Lower lobe of right lung (tissue), 2 donors: ENCODE measurements around the gene COPS3. TPM values are rescaled to one million over a fixed set of nuclear protein-coding genes. Genes with fewer than 3 reads are reported as not detected.

Source experiments
- ATAC-seq, 2 donors: fragments of 200-7000 bp; cut with Tn5 transposase; one replicate each; pipeline ENCODE4 v1.9.1; 2020 to 2022; ENCODE audit warnings: mild to moderate bottlenecking in 2 of 2, moderate library complexity in 2 of 2
- DNase-seq: peaks from one replicate; pipeline ENCODE4 v3.0.0-alpha.2; 2020
- H3K27ac ChIP-seq: fragments of 200-600 bp; one replicate; pipeline ENCODE4 v1.8.0; 2022
- H3K27me3 ChIP-seq: fragments of 200-600 bp; one replicate; pipeline ENCODE4 v1.8.0; 2022; ENCODE audit warnings: low read depth
- H3K36me3 ChIP-seq: fragments of 200-600 bp; one replicate; pipeline ENCODE4 v1.8.0; 2022; ENCODE audit warnings: mild to moderate bottlenecking
- H3K4me1 ChIP-seq: fragments of 200-600 bp; one replicate; pipeline ENCODE4 v1.8.0; 2022
- H3K4me3 ChIP-seq: fragments of 200-600 bp; one replicate; pipeline ENCODE4 v1.8.0; 2022; ENCODE audit warnings: mild to moderate bottlenecking
- H3K9me3 ChIP-seq: fragments of 200-600 bp; one replicate; pipeline ENCODE4 v1.8.0; 2022
- intact Hi-C: fragments of 100-400 bp; cut with DNase I; formaldehyde crosslinking; loops from one replicate; pipeline ENCODE4 v1.11.0; 2022
- total RNA-seq: library from RNA; stranded (reverse); fragmentation: NEBNext Ultra II Directional; extraction: Animal tissue kit (Norgen Biotek cat#: 25700); gene quantifications from one replicate; pipeline ENCODE4 v1.2.1, GENCODE V29; 2021
- TF ChIP-seq, protein P1 (sequence below): fragments of 200-600 bp; IDR thresholded peaks from one replicate; pipeline ENCODE4 v1.8.0; 2022; ENCODE audit warnings: antibody characterized with exemption, mild to moderate bottlenecking
- donor health status: DM: no; HTN: yes; CAD: no; lungs with severe emphysema.

COPS3 gene
- total RNA-seq, 1 donor from 2014 or later = 50.1 TPM

DNA sequence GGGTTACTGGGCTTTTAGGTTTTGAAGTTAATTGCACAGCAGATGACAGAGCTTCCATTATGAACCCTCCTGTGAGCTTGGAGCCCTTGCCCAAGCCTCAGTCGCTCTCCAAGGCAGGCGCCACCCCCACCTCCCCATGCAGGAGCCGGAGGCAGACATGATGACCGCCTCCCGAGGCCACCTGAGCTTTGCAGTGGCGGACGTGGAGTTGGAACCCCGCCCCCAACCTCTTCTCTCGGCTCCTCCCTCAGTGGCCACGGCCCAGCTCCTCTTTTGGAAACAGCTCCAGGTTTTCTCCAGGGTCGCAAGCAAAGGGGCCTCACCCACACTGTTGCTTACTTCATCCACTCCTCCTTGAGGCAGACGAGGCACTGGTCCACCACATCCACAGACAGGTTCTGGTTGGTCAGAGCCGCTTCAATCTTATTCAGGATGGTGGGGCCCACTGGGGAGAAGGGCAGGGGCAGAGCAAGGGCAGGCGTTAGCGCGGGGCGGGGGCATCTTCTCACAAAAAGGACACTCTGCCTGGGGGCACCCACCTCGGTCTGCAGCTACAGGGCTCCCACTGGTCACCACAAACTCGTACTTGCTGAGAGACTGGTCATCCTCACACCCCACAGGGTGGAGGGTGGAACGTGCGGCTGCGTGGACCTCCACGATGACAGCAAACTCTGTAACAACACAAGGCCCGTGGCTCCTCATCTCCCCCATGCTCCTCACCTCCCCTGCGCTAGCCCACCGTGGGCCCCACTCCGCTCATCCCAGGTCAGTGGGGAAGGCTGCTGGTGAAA is 66.2 kb downstream of the COPS3 start:
- Histone ChIP-seq H3K36me3 (peaks cover 94% of the 10 kb centered on the region), H3K27me3 (no peaks in the 10 kb centered on the region), H3K4me3 (no peak overlapping the region), H3K9me3 (no peaks in the 10 kb centered on the region), H3K4me1 (no peaks in the 10 kb centered on the region), H3K27ac (no peak overlapping the region)
- intact Hi-C loops = no loop called here
- DNase-seq (no peak), ATAC-seq (no peak)
- TF ChIP-seq, protein P1, sequence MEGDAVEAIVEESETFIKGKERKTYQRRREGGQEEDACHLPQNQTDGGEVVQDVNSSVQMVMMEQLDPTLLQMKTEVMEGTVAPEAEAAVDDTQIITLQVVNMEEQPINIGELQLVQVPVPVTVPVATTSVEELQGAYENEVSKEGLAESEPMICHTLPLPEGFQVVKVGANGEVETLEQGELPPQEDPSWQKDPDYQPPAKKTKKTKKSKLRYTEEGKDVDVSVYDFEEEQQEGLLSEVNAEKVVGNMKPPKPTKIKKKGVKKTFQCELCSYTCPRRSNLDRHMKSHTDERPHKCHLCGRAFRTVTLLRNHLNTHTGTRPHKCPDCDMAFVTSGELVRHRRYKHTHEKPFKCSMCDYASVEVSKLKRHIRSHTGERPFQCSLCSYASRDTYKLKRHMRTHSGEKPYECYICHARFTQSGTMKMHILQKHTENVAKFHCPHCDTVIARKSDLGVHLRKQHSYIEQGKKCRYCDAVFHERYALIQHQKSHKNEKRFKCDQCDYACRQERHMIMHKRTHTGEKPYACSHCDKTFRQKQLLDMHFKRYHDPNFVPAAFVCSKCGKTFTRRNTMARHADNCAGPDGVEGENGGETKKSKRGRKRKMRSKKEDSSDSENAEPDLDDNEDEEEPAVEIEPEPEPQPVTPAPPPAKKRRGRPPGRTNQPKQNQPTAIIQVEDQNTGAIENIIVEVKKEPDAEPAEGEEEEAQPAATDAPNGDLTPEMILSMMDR = no peak

DNA sequence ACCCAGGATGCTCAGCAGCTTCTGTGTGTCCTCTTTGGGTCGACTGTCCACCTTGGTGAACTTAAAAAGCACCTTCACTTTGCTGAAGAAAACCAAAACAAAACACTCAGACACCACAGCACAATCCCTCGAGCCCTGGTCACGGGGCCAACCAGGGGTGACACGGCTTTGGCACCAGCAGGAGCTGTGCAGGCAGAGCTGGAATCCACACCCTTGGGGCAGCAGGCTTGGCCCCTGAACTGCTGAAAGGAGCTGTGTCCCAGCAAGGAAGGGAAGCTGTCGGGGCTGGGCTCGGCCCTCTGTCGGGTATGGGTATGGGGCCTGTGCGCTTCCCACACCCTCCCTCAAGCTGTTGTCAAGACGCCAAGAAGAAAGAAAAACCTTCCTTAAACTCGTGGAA is 67.3 kb downstream of the COPS3 start:
- no peaks in the 10 kb centered on the region for H3K9me3 ChIP-seq
- H3K36me3 ChIP-seq = peaks cover 84% of the 10 kb centered on the region
- TF ChIP-seq, protein P1 = no peak
- H3K27ac ChIP-seq = no peak overlapping the region
- intact Hi-C loops = no loop called here
- no peaks in the 10 kb centered on the region for H3K4me1 ChIP-seq
- H3K27me3 ChIP-seq = no peaks in the 10 kb centered on the region
- H3K4me3 ChIP-seq = no peak overlapping the region
- DNase-seq (no peak), ATAC-seq (no peak)

DNA sequence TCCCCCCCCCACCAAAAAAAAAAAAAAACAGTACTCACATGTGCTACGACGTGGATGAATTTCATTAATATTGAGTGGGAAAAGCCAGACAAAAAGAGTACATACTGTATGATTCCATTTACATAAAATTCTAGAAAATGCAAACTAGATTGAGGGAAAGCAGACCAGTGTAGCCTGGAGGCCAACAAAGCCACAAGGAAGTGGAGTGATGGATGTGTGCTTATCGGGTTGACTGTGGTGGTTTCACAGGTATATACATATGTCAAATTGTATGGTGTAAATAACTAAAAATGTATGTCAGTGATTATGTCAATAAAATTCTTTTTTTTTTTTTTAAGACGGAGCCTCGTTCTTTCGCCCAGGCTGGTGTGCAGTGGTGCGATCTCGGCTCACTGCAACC is 73.0 kb downstream of the COPS3 start:
- Histone ChIP-seq H3K36me3 (peaks cover 26% of the 10 kb centered on the region), H3K4me3 (no peak overlapping the region), H3K27me3 (no peaks in the 10 kb centered on the region), H3K27ac (no peak overlapping the region), H3K4me1 (peaks cover 23% of the 10 kb centered on the region), H3K9me3 (no peaks in the 10 kb centered on the region)
- TF ChIP-seq, protein P1 = no peak
- intact Hi-C loops = no loop called here
- no peak for ATAC-seq
- no peak for DNase-seq

DNA sequence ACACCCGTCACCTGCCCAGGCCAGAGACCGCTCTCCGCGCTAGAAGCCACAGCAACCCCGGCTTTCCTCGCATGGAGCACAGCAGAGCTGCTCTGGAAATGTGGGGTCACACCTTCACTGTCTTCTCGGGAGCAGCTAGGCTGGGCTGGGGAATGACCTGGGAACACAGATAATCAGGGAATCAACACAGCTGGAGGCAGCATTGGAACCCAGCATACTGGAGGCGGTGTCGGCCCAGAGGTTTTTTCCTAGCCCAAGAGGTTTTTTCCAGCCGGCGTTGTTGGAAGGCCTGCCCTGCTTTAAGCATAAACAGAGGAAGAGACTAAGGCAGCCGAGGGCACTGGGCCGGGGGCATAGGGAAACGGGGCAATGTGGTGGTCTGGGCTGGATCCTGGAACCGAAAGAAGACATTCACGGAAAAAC is 74.1 kb downstream of the COPS3 start:
- ATAC-seq (no peak), DNase-seq (no peak)
- Histone ChIP-seq H3K27ac (peak overlapping the region; percentile 77), H3K27me3 (no peaks in the 10 kb centered on the region), H3K4me3 (no peak overlapping the region), H3K36me3 (peaks cover 24% of the 10 kb centered on the region), H3K4me1 (peaks cover 23% of the 10 kb centered on the region), H3K9me3 (no peaks in the 10 kb centered on the region)
- intact Hi-C loops = no loop called here
- TF ChIP-seq, protein P1 = no peak

DNA sequence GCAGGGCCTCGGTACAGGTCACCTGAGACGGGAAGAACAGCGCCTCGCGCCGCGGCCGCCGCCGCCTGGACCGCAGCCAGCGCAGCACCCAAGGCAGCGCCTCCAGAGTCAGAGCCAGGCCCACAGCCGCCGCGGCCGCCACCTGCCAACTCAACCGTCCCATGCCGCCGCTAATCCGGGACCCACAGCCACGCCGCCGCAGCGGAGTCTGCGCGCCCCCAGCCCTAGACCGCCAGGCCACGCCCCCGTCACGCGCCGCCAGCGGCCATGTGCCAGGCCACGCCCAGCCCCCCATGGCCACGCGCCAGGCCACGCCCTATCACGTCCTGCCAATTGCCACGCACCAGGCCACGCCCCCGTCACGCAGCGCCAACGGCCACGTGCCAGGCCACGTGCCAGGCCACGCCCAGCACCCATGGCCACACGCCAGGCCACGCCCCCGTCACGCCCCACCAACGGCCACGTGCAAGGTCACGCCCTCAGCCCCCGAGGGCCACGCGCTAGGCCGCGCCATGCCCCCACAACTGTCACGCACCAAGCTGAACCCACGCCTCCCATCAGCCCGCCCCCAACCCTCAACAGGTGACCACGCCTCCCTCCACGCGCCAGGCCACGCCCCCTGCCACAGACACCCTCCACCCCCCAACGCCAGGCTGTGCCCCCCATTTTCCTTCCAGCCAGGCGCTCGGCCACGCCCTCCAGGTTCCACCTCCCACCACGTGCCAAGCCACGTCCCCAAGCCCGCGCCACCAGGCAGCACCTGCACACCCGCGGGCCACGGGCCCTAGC is 74.7 kb downstream of the COPS3 start, which contains the start of gene PLD6:
TSS of gene PLD6 (minus strand) at position 210 of the 789 bp plus-strand sequence. CDS start at position 163, 47 bp downstream.
- Histone ChIP-seq H3K4me1 (peaks cover 26% of the 10 kb centered on the region), H3K27me3 (no peaks in the 10 kb centered on the region), H3K4me3 (peak within 1 kb of the TSS; percentile 65), H3K9me3 (no peaks in the 10 kb centered on the region), H3K36me3 (peaks cover 18% of the 10 kb centered on the region), H3K27ac (peak within 1 kb of the TSS; percentile 77)
- intact Hi-C loops = no loop called here
- TF ChIP-seq, protein P1 = no peak
- peak; percentile 81 to 89 for ATAC-seq
- peak; percentile 89 for DNase-seq
